HFFc6 (cell line): ENCODE data around the gene MAP1LC3B2. TPM values are rescaled to one million over a fixed set of nuclear protein-coding genes. Genes with fewer than 3 reads are reported as not detected.
"Not testable (repeated sequence)": the region's sequence is repeated elsewhere in the genome, so short reads cannot be mapped to it uniquely, and the experiment has no call there.

ENCODE experiments used
- DNase-seq: peaks from one replicate; pipeline ENCODE4 v3.0.0-alpha.2; 2018
- H3K27ac Mint-ChIP-seq: 2 replicates; pipeline ENCODE4 v1.8.0; 2020; ENCODE audit warnings: mild to moderate bottlenecking, mixed read lengths
- H3K27me3 Mint-ChIP-seq: 2 replicates; pipeline ENCODE4 v1.8.0; 2021; ENCODE audit warnings: mild to moderate bottlenecking, moderate library complexity, mixed read lengths; ENCODE audit not compliant: insufficient read depth
- H3K36me3 Mint-ChIP-seq: 2 replicates; pipeline ENCODE4 v1.8.0; 2021; ENCODE audit warnings: low read depth, mixed read lengths
- H3K4me1 Mint-ChIP-seq: 2 replicates; pipeline ENCODE4 v1.8.0; 2020; ENCODE audit warnings: low read depth, mixed read lengths
- H3K4me3 Mint-ChIP-seq: 2 replicates; pipeline ENCODE4 v1.8.0; 2020; ENCODE audit warnings: mild to moderate bottlenecking, moderate library complexity, mixed read lengths
- H3K9me3 Mint-ChIP-seq: 2 replicates; pipeline ENCODE4 v1.8.0; 2020; ENCODE audit warnings: mild to moderate bottlenecking, mixed read lengths
- CTCF ChIP-seq: fragments of 200-600 bp; sonication (generic); IDR thresholded peaks from 2 replicates; pipeline ENCODE4 v1.5.0; 2021; ENCODE audit warnings: antibody characterized with exemption, mild to moderate bottlenecking
- total RNA-seq, 6 experiments: library from RNA; stranded (reverse); fragmentation: NEBNext Ultra II Directional; extraction: Animal tissue kit (Norgen Biotek cat#: 25700); gene quantifications; 2 replicates in 1 of 6; 3 replicates in 5 of 6; pipeline ENCODE4 v1.2.3, GENCODE V29; 2021

The MAP1LC3B2 gene
- total RNA-seq, 6 experiments from 2014 or later = 1.7 to 3.7 (median 2.9) TPM

- no peak for DNase-seq
- H3K4me1 Mint-ChIP-seq = no peaks in the 10 kb centered on the region
- peaks cover 1% of the 10 kb centered on the region for H3K27me3 Mint-ChIP-seq
- no peaks in the 10 kb centered on the region for H3K9me3 Mint-ChIP-seq
- TF ChIP-seq CTCF = no peak
- no peaks in the 10 kb centered on the region for H3K36me3 Mint-ChIP-seq
- H3K4me3 Mint-ChIP-seq = no peak overlapping the region
- no peak overlapping the region for H3K27ac Mint-ChIP-seq
Measured at GRCh38 chr12:116571089-116571488, 11.9 kb downstream of the MAP1LC3B2 start.

- no peak overlapping the region for H3K4me3 Mint-ChIP-seq
- H3K4me1 Mint-ChIP-seq = peaks cover 6% of the 10 kb centered on the region; the same call in 1 of the 2 replicates
- H3K9me3 Mint-ChIP-seq = no peaks in the 10 kb centered on the region
- TF ChIP-seq CTCF = no peak
- H3K27me3 Mint-ChIP-seq = peaks cover 1% of the 10 kb centered on the region
- H3K36me3 Mint-ChIP-seq = no peaks in the 10 kb centered on the region
- H3K27ac Mint-ChIP-seq = no peak overlapping the region
- DNase-seq = no peak
Measured at GRCh38 chr12:116573776-116574175, 14.6 kb downstream of the MAP1LC3B2 start.

- not testable (repeated sequence) for DNase-seq, H3K4me3 Mint-ChIP-seq, H3K4me1 Mint-ChIP-seq, H3K9me3 Mint-ChIP-seq, H3K27ac Mint-ChIP-seq, H3K36me3 Mint-ChIP-seq, H3K27me3 Mint-ChIP-seq
Measured at GRCh38 chr12:116575754-116576153, 16.6 kb downstream of the MAP1LC3B2 start.

GRCh38 chr12:116577154-116577561 is 18.0 kb downstream of the MAP1LC3B2 start:
- Mint-ChIP-seq H3K36me3 (no peaks in the 10 kb centered on the region), H3K4me1 (peaks cover 6% of the 10 kb centered on the region; the same call in 1 of the 2 replicates), H3K9me3 (no peaks in the 10 kb centered on the region), H3K27me3 (peaks cover 4% of the 10 kb centered on the region), H3K27ac (no peak overlapping the region), H3K4me3 (no peak overlapping the region)
- TF ChIP-seq CTCF = no peak
- DNase-seq = no peak

GRCh38 chr12:116578051-116578450 is 18.9 kb downstream of the MAP1LC3B2 start:
- Mint-ChIP-seq H3K36me3 (no peaks in the 10 kb centered on the region), H3K27ac (no peak overlapping the region), H3K4me3 (no peak overlapping the region), H3K27me3 (peaks cover 6% of the 10 kb centered on the region), H3K9me3 (no peaks in the 10 kb centered on the region), H3K4me1 (peaks cover 6% of the 10 kb centered on the region; the same call in 1 of the 2 replicates)
- DNase-seq = no peak
- no peak for TF ChIP-seq CTCF

GRCh38 chr12:116582610-116583009 is 23.4 kb downstream of the MAP1LC3B2 start:
- Mint-ChIP-seq H3K36me3 (peaks cover 11% of the 10 kb centered on the region), H3K4me1 (no peaks in the 10 kb centered on the region), H3K27me3 (peaks cover 16% of the 10 kb centered on the region), H3K4me3 (no peak overlapping the region), H3K9me3 (peaks cover 13% of the 10 kb centered on the region), H3K27ac (no peak overlapping the region)
- TF ChIP-seq CTCF = no peak
- DNase-seq = no peak
